ENCODE measurements around the gene INAFM2. TPM values are rescaled to one million over a fixed set of nuclear protein-coding genes. Genes with fewer than 3 reads are reported as not detected.

The INAFM2 gene
- total and polyA plus RNA-seq, 10 of the 15 experiments (the other 5 are each of a cell fraction or from before 2014, with no cell fraction given) = 0.75 to 8.1 (median 3.9) TPM

GRCh38 chr15:40290918-40291574, 32.4 kb upstream of the INAFM2 start:
- DNase-seq (ENCODE audit: low read depth, low spot score) (no peak), FAIRE-seq (no peak), ATAC-seq (no peak)
- ChIA-PET SMC1A (ENCODE audit: uncharacterized antibody, unreplicated experiment) (no interaction called here), CTCF (interaction anchor here (0.7 to 2.4 kb wide), 4 partner anchors 12 to 47 kb away, joined by 3 to 8 read pairs (median 5); no protein-coding TSS in a partner anchor), RAD21 (ENCODE audit: unreplicated experiment) (interaction anchor here (0.6 kb wide), 1 partner anchor 27 kb away, joined by 4 read pairs; no protein-coding TSS in a partner anchor), POLR2A (interaction anchor here (0.5 kb wide), 1 partner anchor 716 kb away, joined by 5 read pairs; no protein-coding TSS in a partner anchor)
- no peaks in the 10 kb centered on the region for H3K4me1 ChIP-seq (ENCODE audit: control insufficient read depth, insufficient read depth, low read length)
- H4K20me1 ChIP-seq (ENCODE audit: control insufficient read depth, insufficient read depth) = no peaks in the 10 kb centered on the region
- no peak for TF ChIP-seq RELB (IDR thresholded peaks at IDR 0.05; ENCODE audit: low read depth)
- TF ChIP-seq ATF7 (IDR thresholded peaks at IDR 0.05; ENCODE audit: low read depth) = no peak
- no peaks in the 10 kb centered on the region; a peak in 2 of 4 replicates for H3K27me3 ChIP-seq (replicated peaks in 1 of 2; ENCODE audit: control insufficient read depth in 2 of 2, insufficient read depth in 2 of 2, low read length in 1 of 2)
- no peaks in the 10 kb centered on the region for H3K36me3 ChIP-seq (ENCODE audit: control insufficient read depth in 2 of 2, insufficient read depth in 2 of 2, low read length in 1 of 2)
- no peaks in the 10 kb centered on the region for H3K9me3 ChIP-seq (replicated peaks; ENCODE audit: control insufficient read depth, insufficient read depth, low read length)
- in situ Hi-C loops (cut with MboI) (no loop called here), intact Hi-C loops (cut with micrococcal nuclease; ENCODE audit: unreplicated experiment) (no loop called here)
- no peaks in the 10 kb centered on the region for H3K79me2 ChIP-seq (ENCODE audit: control insufficient read depth, insufficient read depth, low read length)
- WGBS (ENCODE audit: insufficient coverage, insufficient replicate concordance, low lambda C conversion rate, missing lambda C conversion rate) = 79% methylated on average over 51 of the region's 68 CpGs
- no peak overlapping the region for H3K27ac ChIP-seq (ENCODE audit: control insufficient read depth, insufficient read depth)
- no peak overlapping the region for H2AFZ ChIP-seq (ENCODE audit: control insufficient read depth, low read depth, low read length)
- H3K4me2 ChIP-seq (ENCODE audit: control insufficient read depth, insufficient read depth) = no peak overlapping the region
- no peak overlapping the region for H3K9ac ChIP-seq (ENCODE audit: control insufficient read depth, insufficient read depth, low read length)
- BruUV-seq (replicated peaks) = no TSS peak
- H3K4me3 ChIP-seq = no peak overlapping the region

GRCh38 chr15:40292246-40292645, 31.2 kb upstream of the INAFM2 start:
- H2AFZ ChIP-seq (ENCODE audit: control insufficient read depth, low read depth, low read length) = no peak overlapping the region
- TF ChIP-seq EP300 (IDR thresholded peaks at IDR 0.05; ENCODE audit: borderline replicate concordance in 1 of 2, control insufficient read depth in 1 of 2, low read depth in 2 of 2, low read length in 2 of 2) (no peak), PAX5 (IDR thresholded peaks at IDR 0.05; ENCODE audit: borderline replicate concordance, low read depth, low read length) (no peak), CBX3 (IDR thresholded peaks at IDR 0.05; ENCODE audit: borderline replicate concordance, low read depth) (no peak), ZZZ3 (IDR thresholded peaks at IDR 0.05; ENCODE audit: control insufficient read depth, insufficient read length, low read depth) (no peak), MYB (IDR thresholded peaks at IDR 0.05; ENCODE audit: borderline replicate concordance, low read depth, low read length) (no peak), ETV6 (conservative IDR thresholded peaks at IDR 0.05 in 1 of 2, IDR thresholded peaks at IDR 0.05 in 1 of 2; ENCODE audit: borderline replicate concordance in 1 of 2, low read depth in 1 of 2) (no peak), RB1 (IDR thresholded peaks at IDR 0.05; ENCODE audit: borderline replicate concordance) (no peak), NR2C1 (IDR thresholded peaks at IDR 0.05) (no peak), CHD2 (IDR thresholded peaks at IDR 0.05; ENCODE audit: borderline replicate concordance, low read depth, low read length) (no peak)
- H4K20me1 ChIP-seq (ENCODE audit: control insufficient read depth, insufficient read depth) = no peaks in the 10 kb centered on the region
- POLR2A ChIA-PET = no interaction called here
- H3K4me3 ChIP-seq = no peak overlapping the region
- BruUV-seq (replicated peaks) = no TSS peak
- FAIRE-seq (no peak), ATAC-seq (no peak), DNase-seq (ENCODE audit: low read depth, low spot score) (no peak)
- H3K79me2 ChIP-seq (ENCODE audit: control insufficient read depth, insufficient read depth, low read length) = no peaks in the 10 kb centered on the region
- H3K27ac ChIP-seq (ENCODE audit: control insufficient read depth, insufficient read depth) = no peak overlapping the region
- CTCF ChIA-PET = interaction anchor here (0.7 to 1.9 kb wide), 2 partner anchors 13 to 46 kb away, joined by 3 to 8 read pairs; no protein-coding TSS in a partner anchor
- SMC1A ChIA-PET (ENCODE audit: uncharacterized antibody, unreplicated experiment) = no interaction called here
- no peaks in the 10 kb centered on the region for H3K9me3 ChIP-seq (replicated peaks; ENCODE audit: control insufficient read depth, insufficient read depth, low read length)
- RAD21 ChIA-PET (ENCODE audit: unreplicated experiment) = no interaction called here
- in situ Hi-C loops (cut with MboI) (no loop called here), intact Hi-C loops (cut with micrococcal nuclease; ENCODE audit: unreplicated experiment) (no loop called here)
- H3K36me3 ChIP-seq (ENCODE audit: control insufficient read depth in 2 of 2, insufficient read depth in 2 of 2, low read length in 1 of 2) = no peaks in the 10 kb centered on the region
- H3K27me3 ChIP-seq (replicated peaks in 1 of 2; ENCODE audit: control insufficient read depth in 2 of 2, insufficient read depth in 2 of 2, low read length in 1 of 2) = no peaks in the 10 kb centered on the region; a peak in 2 of 4 replicates
- WGBS (ENCODE audit: insufficient coverage, insufficient replicate concordance, low lambda C conversion rate, missing lambda C conversion rate) = 11% methylated on average over 3 of the region's 3 CpGs
- H3K9ac ChIP-seq (ENCODE audit: control insufficient read depth, insufficient read depth, low read length) = no peak overlapping the region
- no peak overlapping the region for H3K4me2 ChIP-seq (ENCODE audit: control insufficient read depth, insufficient read depth)
- no peaks in the 10 kb centered on the region for H3K4me1 ChIP-seq (ENCODE audit: control insufficient read depth, insufficient read depth, low read length)
